ENCODE data around the gene PLXND1.

Gene PLXND1

GRCh38 chr3:129558772-129559564 lies 47.5 kb downstream of the PLXND1 start:
- DNase-seq (ENCODE audit: extremely low spot score) = no peak
- ChIA-PET CTCF (interaction anchor here (1.6 kb wide), 1 partner anchor 8 kb away, joined by 3 read pairs; no protein-coding TSS in a partner anchor), POLR2A (no interaction called here)
- no peak for TF ChIP-seq CTCF (IDR thresholded peaks at IDR 0.05; ENCODE audit: control extremely low read depth, extremely low read depth, low read depth, missing control alignments)

GRCh38 chr3:129558081-129558771 lies 48.2 kb downstream of the PLXND1 start:
- no peak for TF ChIP-seq CTCF (IDR thresholded peaks at IDR 0.05; ENCODE audit: control extremely low read depth, extremely low read depth, low read depth, missing control alignments)
- ChIA-PET POLR2A (no interaction called here), CTCF (interaction anchor here (1.6 kb wide), 1 partner anchor 9 kb away, joined by 3 read pairs; no protein-coding TSS in a partner anchor)
- no peak for DNase-seq (ENCODE audit: extremely low spot score)

- no peak for TF ChIP-seq CTCF (IDR thresholded peaks at IDR 0.05; ENCODE audit: control extremely low read depth, extremely low read depth, low read depth, missing control alignments)
- CTCF ChIA-PET = no interaction called here
These were observed 49.0 kb downstream of the PLXND1 start for GRCh38 chr3:129557548-129557894.

GRCh38 chr3:129556890-129557547 lies 49.5 kb downstream of the PLXND1 start:
- TF ChIP-seq CTCF (IDR thresholded peaks at IDR 0.05; ENCODE audit: control extremely low read depth, extremely low read depth, low read depth, missing control alignments) = no peak
- ChIA-PET POLR2A (no interaction called here), CTCF (no interaction called here)
- DNase-seq (ENCODE audit: extremely low spot score) = no peak

More at GRCh38 chr3:129557548-129557894, 49.0 kb downstream of the PLXND1 start:
- no peak for DNase-seq (ENCODE audit: extremely low spot score)
- POLR2A ChIA-PET = no interaction called here

- ChIA-PET POLR2A (no interaction called here), CTCF (no interaction called here)
- no peak for DNase-seq (ENCODE audit: extremely low spot score)
- TF ChIP-seq CTCF (IDR thresholded peaks at IDR 0.05; ENCODE audit: control extremely low read depth, extremely low read depth, low read depth, missing control alignments) = no peak
These were observed 50.1 kb downstream of the PLXND1 start for GRCh38 chr3:129556358-129556695.

- ChIA-PET POLR2A (no interaction called here), CTCF (no interaction called here)
- no peak for TF ChIP-seq CTCF (IDR thresholded peaks at IDR 0.05; ENCODE audit: control extremely low read depth, extremely low read depth, low read depth, missing control alignments)
- DNase-seq (ENCODE audit: extremely low spot score) = no peak
These were observed 50.7 kb downstream of the PLXND1 start for GRCh38 chr3:129555616-129556357.
